Activated CD8-positive, alpha-beta memory T cell treated with anti-CD3 and anti-CD28 coated beads for 24 hours (primary cell): ENCODE measurements around the gene ABCC10.
A peak's percentile ranks its signal among the peaks of the same experiment; 100 is the strongest.
"Not testable (repeated sequence)": the region's sequence is repeated elsewhere in the genome, so short reads cannot be mapped to it uniquely, and the experiment has no call there.

Source experiments
- DNase-seq: peaks from one replicate; pipeline ENCODE4 v3.0.0-alpha.2; 2020

The ABCC10 gene

GRCh38 chr6:43476746-43477145 lies 49.4 kb downstream of the ABCC10 start:
- DNase-seq, result no peak

GRCh38 chr6:43477235-43478007 lies 50.1 kb downstream of the ABCC10 start, which contains the start of gene TJAP1:
TJAP1 (plus strand) TSS chr6:43477570; CDS start chr6:43499002, 21,432 bp downstream.
- peak; percentile 100 for DNase-seq

GRCh38 chr6:43478008-43478372 lies 50.6 kb downstream of the ABCC10 start:
- no peak for DNase-seq

- no peak for DNase-seq
Measured at GRCh38 chr6:43481075-43481474, 53.7 kb downstream of the ABCC10 start.

- no peak for DNase-seq
Measured at GRCh38 chr6:43481591-43482236, 54.4 kb downstream of the ABCC10 start.

- no peak for DNase-seq
Measured at GRCh38 chr6:43488667-43489276, 61.4 kb downstream of the ABCC10 start.

- DNase-seq, result no peak
Measured at GRCh38 chr6:43489277-43490072, 62.1 kb downstream of the ABCC10 start.

- no peak for DNase-seq
Measured at GRCh38 chr6:43490523-43490939, 63.2 kb downstream of the ABCC10 start.

- DNase-seq, result no peak
Measured at GRCh38 chr6:43491750-43492661, 64.7 kb downstream of the ABCC10 start.

GRCh38 chr6:43492673-43493072 lies 65.3 kb downstream of the ABCC10 start:
- no peak for DNase-seq

- DNase-seq, result no peak
Measured at GRCh38 chr6:43493230-43493629, 65.9 kb downstream of the ABCC10 start.

GRCh38 chr6:43493833-43494232 lies 66.5 kb downstream of the ABCC10 start:
- no peak for DNase-seq

GRCh38 chr6:43494321-43494720 lies 67.0 kb downstream of the ABCC10 start:
- no peak for DNase-seq

GRCh38 chr6:43494766-43495165 lies 67.4 kb downstream of the ABCC10 start:
- DNase-seq, result no peak

GRCh38 chr6:43495409-43495941 lies 68.1 kb downstream of the ABCC10 start:
- DNase-seq, result no peak

- DNase-seq, result no peak
Measured at GRCh38 chr6:43496370-43497128, 69.2 kb downstream of the ABCC10 start.

GRCh38 chr6:43497129-43497396 lies 69.7 kb downstream of the ABCC10 start:
- no peak for DNase-seq

- no peak for DNase-seq
Measured at GRCh38 chr6:43497689-43498088, 70.3 kb downstream of the ABCC10 start.

GRCh38 chr6:43498291-43498690 lies 71.0 kb downstream of the ABCC10 start:
- not testable (repeated sequence) for DNase-seq

- DNase-seq, result no peak
Measured at GRCh38 chr6:43499028-43499815, 71.9 kb downstream of the ABCC10 start.
